Urothelium cell line (cell line): ENCODE measurements around the gene EXOC3L2.

ENCODE experiments used
- DNase-seq: peaks from one replicate; pipeline ENCODE4 v3.0.0; 2011; ENCODE audit warnings: low spot score, mixed read lengths
- FAIRE-seq: peaks from 2 replicates; lab custom pipeline; 2011; peaks lifted over from hg19 to GRCh38; lab: Jason Lieb, UNC

Gene EXOC3L2

DNA sequence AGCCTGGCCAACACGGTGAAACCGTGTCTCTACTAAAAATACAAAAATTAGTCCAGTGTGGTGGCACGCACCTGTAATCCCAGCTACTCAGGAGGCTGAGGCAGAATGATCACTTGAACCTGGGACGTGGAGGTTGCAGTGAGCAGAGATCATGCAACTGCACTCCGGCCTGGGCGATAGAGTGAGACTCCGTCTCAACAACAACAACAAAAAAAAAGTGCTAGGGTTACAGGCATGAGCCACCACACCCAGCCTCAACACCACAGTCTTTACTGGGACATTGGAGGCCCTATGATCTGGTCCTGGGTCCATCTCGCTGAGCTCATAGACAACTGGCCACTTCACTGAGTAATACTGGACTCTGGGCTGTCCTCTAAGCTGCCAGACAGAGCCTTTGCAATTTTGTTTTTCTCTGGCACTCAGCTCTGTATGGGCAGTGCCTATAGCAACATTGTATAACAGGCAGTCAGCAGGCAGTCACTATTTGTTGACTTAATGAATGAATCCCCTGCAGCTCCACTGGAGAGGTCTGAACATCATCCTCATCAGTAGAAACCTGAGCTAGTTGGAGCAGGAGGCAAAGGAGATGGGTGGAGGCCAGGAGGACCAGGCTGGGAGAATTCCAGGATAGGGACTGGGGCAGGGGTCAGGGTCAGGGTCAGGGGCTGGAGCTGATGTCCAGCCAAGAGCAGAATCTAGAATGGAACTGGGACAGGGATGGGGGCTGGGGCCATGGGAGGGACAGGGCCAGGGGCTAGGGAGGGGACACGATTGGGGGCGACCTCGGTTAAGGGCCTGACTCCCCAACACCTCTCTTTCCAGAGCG, 58.5 kb downstream of the EXOC3L2 start:
- FAIRE-seq = no peak
- DNase-seq = no peak

- no peak for DNase-seq
- FAIRE-seq = no peak
These were observed 61.1 kb downstream of the EXOC3L2 start for GRCh38 chr19:45184115-45184514.

DNA sequence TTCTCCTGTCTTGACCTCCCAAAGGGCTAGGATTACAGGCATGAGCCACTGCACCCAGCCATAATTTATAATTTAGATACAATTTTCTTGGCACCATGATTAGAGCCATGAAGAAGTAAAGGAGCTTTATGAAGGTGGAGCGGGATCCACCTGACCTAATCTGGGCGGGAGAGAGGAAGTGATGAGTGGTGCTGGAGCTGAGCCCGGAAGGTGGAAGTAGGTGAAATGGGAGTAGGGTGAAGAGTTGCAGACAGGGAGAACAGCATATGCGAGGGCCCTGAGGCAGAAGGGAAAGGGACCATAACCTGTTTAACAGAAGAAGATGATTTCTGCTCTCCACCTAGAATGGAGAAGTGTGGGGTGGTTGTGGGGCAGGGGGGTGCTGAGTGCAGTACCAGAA, 62.4 kb downstream of the EXOC3L2 start:
- DNase-seq (no peak), FAIRE-seq (no peak)

- DNase-seq (no peak), FAIRE-seq (no peak)
These were observed 64.3 kb downstream of the EXOC3L2 start for GRCh38 chr19:45180936-45181335.

DNA sequence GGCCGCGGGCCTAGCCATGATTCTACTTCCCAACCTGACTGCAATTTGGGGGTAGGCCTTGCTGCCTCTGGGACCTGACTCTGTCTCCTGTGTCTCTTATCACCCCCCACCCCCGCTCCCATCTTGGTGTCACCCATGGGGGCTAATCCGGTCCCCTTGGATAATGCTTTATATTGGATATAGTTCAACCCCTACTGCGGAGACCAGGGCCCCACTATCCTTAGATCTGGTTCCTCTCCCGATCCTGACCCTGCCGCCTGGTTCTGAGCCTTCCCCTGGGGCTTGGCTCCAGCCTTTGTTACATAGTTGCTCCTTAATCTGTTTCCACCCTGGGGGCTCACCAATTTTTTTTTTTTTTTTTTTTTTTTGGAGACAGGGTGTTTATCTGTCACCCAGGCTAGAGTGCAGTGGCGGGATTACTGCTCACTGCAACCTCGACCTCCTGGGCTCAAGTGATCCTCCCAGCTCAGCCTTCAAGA, 65.3 kb downstream of the EXOC3L2 start:
- no peak for FAIRE-seq
- DNase-seq = no peak

- FAIRE-seq (no peak), DNase-seq (peak; percentile 37)
These were observed 65.9 kb downstream of the EXOC3L2 start for GRCh38 chr19:45179072-45179891.

DNA sequence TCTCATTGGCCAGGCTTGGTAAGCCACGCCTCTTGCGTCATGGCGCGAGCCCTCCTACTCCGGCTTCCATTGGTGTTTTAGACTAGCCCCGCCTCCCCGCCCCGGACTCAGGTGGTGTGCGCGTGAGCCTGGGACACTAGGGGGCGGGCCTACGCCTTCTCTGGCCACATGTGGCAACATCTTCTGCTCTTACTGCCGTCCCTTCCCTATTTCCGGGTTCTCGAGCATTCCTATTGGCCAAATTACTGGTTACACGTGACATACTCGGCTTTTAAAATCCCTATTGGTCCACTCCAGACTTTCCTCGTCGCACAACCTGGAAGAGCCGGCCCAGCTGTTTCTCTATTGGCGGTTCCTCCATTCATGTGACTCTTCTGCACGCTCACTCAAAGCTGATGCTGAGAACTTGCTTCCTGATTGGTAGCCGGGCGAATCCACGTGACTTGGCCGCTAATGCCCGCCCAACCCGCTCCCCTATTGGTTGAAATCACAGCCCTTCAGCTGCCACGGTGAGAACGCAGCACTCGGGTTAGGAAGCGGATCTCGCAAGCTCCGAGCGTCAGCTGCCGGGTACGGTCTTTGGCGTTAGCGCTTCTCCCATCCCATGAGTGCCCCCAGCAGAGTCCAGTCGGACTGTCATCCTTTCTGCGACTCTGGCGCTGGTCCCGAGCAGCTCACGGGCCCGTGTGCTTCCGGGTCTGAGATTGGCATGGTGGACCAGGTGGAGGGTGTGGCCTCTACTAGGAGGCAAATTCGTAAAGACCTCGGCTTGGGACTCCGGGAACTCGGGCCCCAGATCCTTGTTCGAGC, 66.7 kb downstream of the EXOC3L2 start, which contains the start of gene BLOC1S3:
Gene BLOC1S3, plus strand, starts transcription at position 523 of the 810 bp plus-strand sequence. CDS start 513 bp downstream, outside the sequence.
- DNase-seq (peak; percentile 98), FAIRE-seq (peak; percentile 82)

GRCh38 chr19:45177817-45178261, 67.4 kb downstream of the EXOC3L2 start, which contains the start of gene TRAPPC6A:
TRAPPC6A (minus strand) TSS chr19:45178237; CDS start chr19:45178218, 19 bp downstream.
- DNase-seq = no peak
- no peak for FAIRE-seq

GRCh38 chr19:45175515-45176345, 69.5 kb downstream of the EXOC3L2 start:
- DNase-seq (no peak), FAIRE-seq (no peak)

DNA sequence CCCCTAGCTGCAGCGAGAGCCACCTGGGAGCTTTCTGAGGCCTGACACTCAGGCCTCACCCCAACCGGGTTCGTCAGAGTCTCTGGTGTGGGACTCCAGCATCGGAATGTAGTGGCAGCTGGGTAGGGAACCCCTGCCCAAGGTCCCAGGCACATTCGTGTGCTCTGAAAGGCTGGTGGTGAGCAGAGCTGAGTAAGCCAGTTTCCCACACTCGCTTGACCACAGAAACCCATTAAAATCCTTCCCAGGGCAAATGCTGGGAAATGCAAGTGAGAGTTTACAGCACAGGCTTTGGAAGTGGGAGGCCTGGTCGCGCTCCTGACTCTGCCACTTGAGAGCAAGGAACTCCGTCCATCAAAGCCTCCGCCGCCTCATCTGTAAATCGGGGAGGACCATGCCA, 71.4 kb downstream of the EXOC3L2 start:
- FAIRE-seq (no peak), DNase-seq (peak; percentile 32)

- FAIRE-seq (peak; percentile 5), DNase-seq (no peak)
These were observed 72.5 kb downstream of the EXOC3L2 start for GRCh38 chr19:45172611-45173208.

- FAIRE-seq = no peak
These were observed 73.0 kb downstream of the EXOC3L2 start for GRCh38 chr19:45172173-45172572.

DNA sequence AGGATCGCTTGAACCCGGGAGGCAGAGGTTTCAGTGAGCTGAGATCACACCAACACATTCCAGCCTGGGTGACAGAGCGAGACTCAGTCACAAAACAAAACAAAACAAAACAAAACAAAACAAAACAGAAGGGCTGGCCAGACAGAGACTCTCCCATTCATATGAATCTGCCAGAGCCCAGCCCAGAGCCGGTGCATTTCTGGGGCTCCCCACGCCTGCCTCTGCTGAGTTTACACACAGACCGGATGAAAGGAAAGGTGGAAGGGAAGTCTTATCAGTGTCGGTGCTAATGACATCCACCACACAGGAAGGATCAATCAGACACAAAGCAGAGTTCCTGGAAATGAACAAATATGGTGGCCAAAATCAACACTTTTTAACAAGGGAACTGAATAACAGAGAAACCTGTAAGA, 74.0 kb downstream of the EXOC3L2 start:
- FAIRE-seq (no peak), DNase-seq (no peak)

More at GRCh38 chr19:45172173-45172572, 73.0 kb downstream of the EXOC3L2 start:
- no peak for DNase-seq

DNA sequence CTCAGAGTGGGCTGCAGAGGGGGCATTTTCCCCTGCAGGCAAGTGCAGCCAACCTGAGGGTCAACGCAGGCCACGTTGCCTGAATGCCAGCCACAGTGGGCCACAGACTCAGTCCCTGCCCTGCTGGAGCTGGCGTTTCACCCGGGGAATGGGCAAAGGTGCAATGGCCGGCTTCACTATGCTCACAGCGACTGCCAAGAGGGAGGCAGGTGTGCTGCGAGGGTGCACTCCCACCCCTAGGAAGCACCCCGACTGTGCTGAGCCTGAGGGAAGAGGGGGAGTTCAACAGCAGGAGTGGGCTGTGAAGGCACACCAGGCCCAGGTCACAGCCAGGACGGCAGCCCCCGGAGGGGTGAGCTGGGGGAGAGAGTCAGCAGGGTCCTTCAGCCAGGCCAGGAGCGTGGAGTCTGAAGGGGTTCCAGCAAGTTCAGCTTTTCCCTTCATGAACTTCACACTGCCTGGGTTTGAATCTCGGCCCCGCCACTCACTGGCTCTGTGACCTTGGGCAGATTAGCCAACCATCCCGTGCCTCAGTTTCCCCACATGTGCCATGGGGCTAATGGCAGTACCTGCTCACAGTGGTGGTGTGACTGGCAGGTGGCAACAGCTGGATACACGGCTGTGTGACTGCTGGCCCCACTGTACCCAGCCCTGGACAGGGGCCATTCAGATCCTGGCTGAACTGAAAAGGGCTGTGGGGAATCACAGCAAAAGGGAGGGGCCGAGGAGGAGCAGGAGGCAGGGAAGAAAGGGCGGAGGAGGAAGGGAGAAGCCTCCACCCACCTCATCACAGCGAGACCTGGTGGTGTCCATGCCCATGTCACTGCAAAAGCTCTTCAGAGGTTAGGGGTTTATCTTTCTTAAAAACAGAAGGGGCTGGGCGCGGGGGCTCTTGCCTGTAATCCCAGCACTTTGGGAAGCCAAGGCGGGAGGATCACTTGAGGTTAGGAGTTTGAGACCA, 74.8 kb downstream of the EXOC3L2 start:
- DNase-seq (no peak), FAIRE-seq (no peak)

DNA sequence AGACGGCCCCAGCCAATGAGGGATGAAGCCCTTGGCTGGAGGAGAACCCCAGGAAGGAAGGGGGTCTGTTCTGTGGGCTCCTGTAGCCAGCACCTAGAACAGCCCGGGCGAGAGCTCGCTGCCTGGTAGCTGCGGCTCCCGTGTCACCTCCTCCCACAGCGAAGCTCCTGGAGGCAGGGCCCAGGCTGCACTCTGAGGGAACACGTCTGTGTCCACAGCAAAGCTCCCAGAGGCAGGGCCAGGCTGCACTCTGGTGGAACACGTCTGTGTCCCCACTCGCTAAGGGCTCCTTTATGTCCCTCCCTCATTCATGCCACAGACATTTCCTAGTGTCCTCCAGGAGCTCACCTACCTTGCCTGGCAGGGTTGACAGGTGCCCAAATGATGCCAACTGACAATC, 75.6 kb downstream of the EXOC3L2 start:
- FAIRE-seq = no peak
- no peak for DNase-seq

DNA sequence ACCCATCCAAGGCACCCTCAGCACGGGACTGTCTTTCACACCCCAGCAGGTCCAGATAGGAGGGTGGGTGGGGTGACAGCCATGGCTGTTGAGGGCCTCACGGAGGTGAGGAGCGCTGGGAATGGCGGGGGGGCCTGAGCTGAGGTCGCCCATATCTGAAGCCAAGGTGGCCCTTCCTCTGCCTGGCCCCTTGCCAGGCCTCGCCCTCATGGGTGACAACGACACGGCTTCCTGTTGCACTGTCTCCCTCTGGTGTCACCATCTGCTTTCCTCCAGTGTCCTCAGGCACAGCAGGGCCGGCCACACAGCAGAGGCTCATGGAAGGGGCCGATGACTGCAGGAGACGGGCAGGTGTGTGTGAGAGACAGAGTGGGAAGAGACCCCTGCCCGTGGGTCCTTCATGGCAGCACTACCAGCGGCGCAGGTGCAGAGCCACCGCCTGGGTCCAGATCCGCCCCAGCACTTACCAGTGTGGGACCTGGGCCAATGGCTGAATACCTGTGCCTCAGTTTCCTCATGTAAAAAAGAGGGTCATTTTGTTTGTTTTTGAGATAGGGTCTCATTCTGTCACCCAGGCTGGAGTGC, 76.3 kb downstream of the EXOC3L2 start:
- FAIRE-seq = no peak

DNA sequence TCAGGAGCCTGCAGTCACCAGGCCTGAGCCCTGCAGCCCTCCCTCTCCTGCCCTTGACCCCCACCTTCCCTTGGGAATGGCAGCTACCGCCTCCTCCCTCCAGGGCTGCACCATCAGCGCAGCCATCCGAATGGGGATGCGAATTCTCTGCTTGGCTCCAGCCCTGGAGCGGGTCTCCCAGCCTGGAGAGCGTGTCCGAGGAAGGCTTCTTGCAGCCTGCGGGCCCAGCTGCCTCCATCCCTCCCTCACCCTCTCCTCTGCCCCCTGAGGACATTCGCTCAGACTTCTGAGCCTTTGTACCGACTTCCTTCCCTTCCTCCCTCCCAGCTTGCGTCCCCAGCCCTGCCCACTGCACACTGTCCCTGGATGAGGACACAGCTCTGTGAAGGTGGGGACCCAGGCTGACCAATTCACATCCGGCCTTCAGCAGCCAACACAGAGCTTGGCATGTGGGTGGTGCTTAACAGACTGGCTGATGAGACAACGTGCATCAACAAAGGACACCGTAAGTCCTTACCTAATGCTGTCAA, 78.4 kb downstream of the EXOC3L2 start:
- DNase-seq (no peak), FAIRE-seq (no peak)

More for the DNA sequence above, 76.3 kb downstream of the EXOC3L2 start:
- no peak for DNase-seq
